HG03159 (cell line): ENCODE results near the gene DDX10.
"Not testable (repeated sequence)": the region's sequence is repeated elsewhere in the genome, so short reads cannot be mapped to it uniquely, and the experiment has no call there.

Experiments used
- ATAC-seq: cut with Tn5 transposase; IDR thresholded peaks from one replicate; pipeline ENCODE4 v1.9.1; 2021; ENCODE audit warnings: mild to moderate bottlenecking, moderate library complexity; ENCODE audit not compliant: unreplicated experiment

The DDX10 gene

GRCh38 chr11:108664730-108665525, at the start of gene DDX10:
DDX10 (plus strand) TSS chr11:108665069; CDS start chr11:108665154, 85 bp downstream.
- ATAC-seq: peak; percentile 71

GRCh38 chr11:108616549-108616948, 48.3 kb upstream of the DDX10 start:
- ATAC-seq: no peak

GRCh38 chr11:108617055-108617454, 47.8 kb upstream of the DDX10 start:
- ATAC-seq: no peak

GRCh38 chr11:108618529-108618928, 46.3 kb upstream of the DDX10 start:
- ATAC-seq: no peak

GRCh38 chr11:108620958-108621772, 43.7 kb upstream of the DDX10 start:
- ATAC-seq: peak; percentile 88

- no peak for ATAC-seq
Observed at GRCh38 chr11:108622341-108622740, 42.5 kb upstream of the DDX10 start.

GRCh38 chr11:108624196-108624925, 40.5 kb upstream of the DDX10 start:
- ATAC-seq: no peak

GRCh38 chr11:108628326-108628725, 36.5 kb upstream of the DDX10 start:
- no peak for ATAC-seq

- ATAC-seq: no peak
Observed at GRCh38 chr11:108628812-108629211, 36.1 kb upstream of the DDX10 start.

- no peak for ATAC-seq
Observed at GRCh38 chr11:108629274-108629673, 35.6 kb upstream of the DDX10 start.

GRCh38 chr11:108632041-108632704, 32.7 kb upstream of the DDX10 start:
- ATAC-seq: no peak

GRCh38 chr11:108635106-108635505, 29.8 kb upstream of the DDX10 start:
- no peak for ATAC-seq

- ATAC-seq: no peak
Observed at GRCh38 chr11:108636222-108636621, 28.6 kb upstream of the DDX10 start.

- no peak for ATAC-seq
Observed at GRCh38 chr11:108639146-108639545, 25.7 kb upstream of the DDX10 start.

GRCh38 chr11:108641752-108642151, 23.1 kb upstream of the DDX10 start:
- ATAC-seq: not testable (repeated sequence)

- ATAC-seq: no peak
Observed at GRCh38 chr11:108643974-108644373, 20.9 kb upstream of the DDX10 start.

GRCh38 chr11:108645970-108646369, 18.9 kb upstream of the DDX10 start:
- no peak for ATAC-seq

- no peak for ATAC-seq
Observed at GRCh38 chr11:108647387-108647700, 17.5 kb upstream of the DDX10 start.

GRCh38 chr11:108647701-108648527, 17.0 kb upstream of the DDX10 start:
- ATAC-seq: peak; percentile 88

GRCh38 chr11:108648528-108648885, 16.4 kb upstream of the DDX10 start:
- no peak for ATAC-seq
